ENCODE data around the gene KCNMA1. TPM values are rescaled to one million over a fixed set of nuclear protein-coding genes. Genes with fewer than 3 reads are reported as not detected.

KCNMA1 gene
- total RNA-seq, 1 donor from 2014 or later = 2.0 TPM

GRCh38 chr10:77553311-77553710, 84.3 kb downstream of the KCNMA1 start:
- ATAC-seq (ENCODE audit: poor library complexity) = no peak
- intact Hi-C loops (cut with DNase I) = no loop called here
- no peak for DNase-seq

DNA sequence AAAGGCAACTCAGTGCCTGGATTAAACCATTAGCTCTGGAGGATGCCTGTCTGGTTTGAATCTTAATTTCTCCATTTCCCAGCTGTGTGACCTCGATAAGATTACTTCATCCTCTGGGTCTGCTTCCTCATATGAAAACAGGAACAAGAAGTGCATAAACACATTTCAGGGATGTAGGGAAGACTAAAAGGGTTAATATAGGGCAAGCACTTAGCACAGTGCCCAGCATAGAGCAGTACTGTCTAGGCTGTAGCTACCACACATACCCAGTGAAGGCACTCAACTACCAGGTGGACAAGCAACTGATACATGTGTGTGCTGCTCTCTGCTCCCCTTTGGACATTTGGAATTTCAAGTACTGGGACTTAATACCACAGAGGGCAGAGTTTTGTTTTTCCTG, 85.4 kb downstream of the KCNMA1 start:
- intact Hi-C loops (cut with DNase I) = no loop called here
- peak; percentile 67 for ATAC-seq (ENCODE audit: poor library complexity)

DNA sequence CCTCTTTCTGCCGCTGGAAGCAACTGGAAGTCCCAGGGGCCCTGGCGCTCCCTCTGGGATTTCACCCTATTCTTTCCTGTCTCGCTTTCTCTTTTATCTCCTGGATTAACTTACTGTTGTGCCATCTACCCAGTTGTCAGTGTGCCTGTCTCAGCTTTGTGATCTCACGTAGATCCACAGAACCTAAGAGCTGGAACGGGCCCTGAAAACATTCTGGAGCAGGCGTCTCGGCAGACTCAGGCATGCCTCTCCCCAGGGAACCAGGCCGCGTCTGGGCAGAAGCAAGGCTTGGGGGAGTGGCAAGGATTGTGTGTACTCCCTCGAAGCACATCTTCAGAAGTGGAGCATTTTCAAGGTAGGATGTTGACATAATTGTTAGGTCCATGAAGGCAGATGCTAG, 87.2 kb downstream of the KCNMA1 start:
- DNase-seq = no peak
- intact Hi-C loops (cut with DNase I) = no loop called here
- ATAC-seq (ENCODE audit: poor library complexity) = no peak

More for the DNA sequence above, 85.4 kb downstream of the KCNMA1 start:
- DNase-seq = no peak

- ATAC-seq (ENCODE audit: poor library complexity) = no peak
- intact Hi-C loops (cut with DNase I) = no loop called here
- no peak for DNase-seq
Observed at GRCh38 chr10:77548671-77549070, 88.9 kb downstream of the KCNMA1 start.

DNA sequence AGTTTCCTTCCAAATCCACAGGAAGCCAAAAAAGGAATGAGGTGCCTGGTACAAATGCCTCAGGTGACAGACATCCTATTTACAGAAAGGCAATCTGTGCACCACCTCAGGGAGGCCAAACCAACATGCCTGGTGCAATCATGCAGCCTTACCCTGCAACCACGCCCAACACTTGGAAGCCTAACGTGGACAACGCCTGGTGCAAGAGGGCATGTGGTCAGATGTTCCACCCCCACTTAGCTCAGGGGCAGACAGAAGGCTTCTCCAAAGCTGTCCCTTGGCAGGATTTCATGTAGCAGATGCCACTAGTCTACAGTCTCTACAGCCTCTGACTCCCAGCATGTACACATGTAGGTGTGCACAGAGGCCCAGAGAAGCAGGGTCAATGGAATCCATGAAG, 89.5 kb downstream of the KCNMA1 start:
- intact Hi-C loops (cut with DNase I) = no loop called here
- peak; percentile 46 for ATAC-seq (ENCODE audit: poor library complexity)
- no peak for DNase-seq

DNA sequence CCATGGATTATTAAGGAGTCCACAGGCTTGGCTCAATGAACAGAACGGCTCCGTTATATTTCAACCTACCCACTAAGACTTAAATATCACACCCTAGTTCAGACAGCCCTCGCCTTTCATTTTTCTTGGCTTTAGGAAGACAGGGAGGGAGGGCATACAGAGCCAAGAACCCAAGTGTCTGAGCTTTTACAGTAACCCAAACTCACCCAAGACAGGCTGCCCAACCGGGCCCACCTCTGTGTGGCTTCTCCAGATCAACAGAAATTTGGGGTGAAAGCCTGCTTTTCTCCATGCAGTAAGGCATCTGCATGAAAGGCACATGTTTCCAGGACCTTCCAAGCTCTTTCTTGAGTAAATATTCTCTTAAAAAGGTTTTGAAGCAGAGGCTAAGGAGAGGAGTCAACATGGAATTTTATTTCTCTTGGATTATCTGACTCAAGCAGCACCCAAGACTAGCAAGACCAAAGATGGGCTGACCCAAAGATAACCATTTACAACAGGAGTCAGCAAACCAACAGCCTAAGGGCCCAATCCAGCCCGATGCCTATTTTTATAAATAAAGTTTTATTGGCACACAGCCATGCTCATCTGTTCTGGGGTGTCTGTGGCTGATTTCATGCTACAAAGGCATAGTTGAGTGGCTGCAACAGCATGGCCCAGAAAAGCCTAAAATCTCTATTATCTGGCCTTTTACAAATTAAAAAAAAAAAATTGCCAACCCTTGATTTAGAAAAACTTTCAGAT, 90.1 kb downstream of the KCNMA1 start:
- no peak for ATAC-seq (ENCODE audit: poor library complexity)
- intact Hi-C loops (cut with DNase I) = no loop called here
- DNase-seq = no peak

DNA sequence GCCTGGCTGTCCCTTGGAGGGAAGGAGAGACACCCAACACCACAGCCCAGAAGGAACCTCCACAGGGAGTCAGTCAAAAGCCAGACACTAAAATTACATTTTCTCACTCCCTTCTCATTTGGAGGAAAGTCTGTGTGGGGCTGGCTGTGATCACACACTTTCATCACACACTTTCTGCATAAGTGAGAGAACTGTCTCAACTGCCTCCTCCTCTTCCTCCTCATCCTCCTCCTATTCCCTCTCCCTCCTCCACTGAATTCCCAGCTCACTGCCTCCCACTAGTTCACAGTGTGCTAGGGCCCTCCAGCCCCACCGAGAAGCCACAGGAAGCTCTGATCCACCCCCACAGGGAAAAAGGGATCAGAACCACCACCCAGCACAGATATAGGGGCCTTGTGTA, 91.6 kb downstream of the KCNMA1 start:
- ATAC-seq (ENCODE audit: poor library complexity) = no peak
- no peak for DNase-seq
- intact Hi-C loops (cut with DNase I) = no loop called here

- intact Hi-C loops (cut with DNase I) = no loop called here
- DNase-seq = no peak
- ATAC-seq (ENCODE audit: poor library complexity) = no peak
Observed at GRCh38 chr10:77545585-77545984, 92.0 kb downstream of the KCNMA1 start.

DNA sequence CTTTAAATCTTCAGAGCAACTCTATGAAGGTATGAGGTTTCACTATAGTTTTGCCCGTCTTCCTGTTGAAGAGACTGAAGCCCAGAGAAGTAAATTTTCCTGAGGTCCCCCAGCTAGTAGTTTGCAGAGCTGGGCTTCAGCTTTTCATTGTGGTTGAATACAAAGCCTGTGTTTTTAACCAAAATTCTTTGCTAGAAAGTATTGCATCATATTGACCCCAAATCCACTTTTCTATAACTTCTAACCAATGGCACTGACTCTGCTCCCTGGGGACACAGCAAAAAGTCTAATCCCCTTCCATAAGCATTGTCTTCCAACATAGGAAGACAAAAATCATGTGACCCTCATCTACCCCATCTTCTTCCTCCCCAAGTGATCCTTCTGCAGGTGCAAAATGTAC, 93.0 kb downstream of the KCNMA1 start:
- no peak for ATAC-seq (ENCODE audit: poor library complexity)
- intact Hi-C loops (cut with DNase I) = no loop called here

GRCh38 chr10:77542710-77543259, 94.8 kb downstream of the KCNMA1 start:
- intact Hi-C loops (cut with DNase I) = no loop called here
- ATAC-seq (ENCODE audit: poor library complexity) = no peak
- no peak for DNase-seq

More for the DNA sequence above, 93.0 kb downstream of the KCNMA1 start:
- DNase-seq = no peak

DNA sequence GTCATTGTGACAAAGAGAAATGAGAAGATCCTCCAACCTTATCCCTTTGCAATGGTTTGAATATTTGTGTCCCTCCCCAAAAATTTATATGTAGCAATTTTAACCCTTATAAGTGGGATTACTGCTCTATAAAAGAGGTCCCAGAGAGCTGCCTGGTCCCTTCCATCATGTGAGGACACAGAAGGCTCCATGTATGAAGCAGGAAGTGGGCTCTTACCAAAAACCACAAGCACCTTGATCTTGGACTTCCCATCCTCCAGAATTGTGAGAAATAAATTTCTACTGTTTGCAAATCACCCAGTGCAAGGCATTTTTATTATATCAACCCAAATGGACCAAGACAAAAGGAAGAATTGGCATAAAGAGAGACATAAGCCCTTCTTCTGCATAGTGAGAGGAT, 95.7 kb downstream of the KCNMA1 start:
- intact Hi-C loops (cut with DNase I) = no loop called here
- DNase-seq = no peak
- ATAC-seq (ENCODE audit: poor library complexity) = no peak

GRCh38 chr10:77541247-77541646, 96.4 kb downstream of the KCNMA1 start:
- intact Hi-C loops (cut with DNase I) = no loop called here
- no peak for DNase-seq
- ATAC-seq (ENCODE audit: poor library complexity) = no peak

DNA sequence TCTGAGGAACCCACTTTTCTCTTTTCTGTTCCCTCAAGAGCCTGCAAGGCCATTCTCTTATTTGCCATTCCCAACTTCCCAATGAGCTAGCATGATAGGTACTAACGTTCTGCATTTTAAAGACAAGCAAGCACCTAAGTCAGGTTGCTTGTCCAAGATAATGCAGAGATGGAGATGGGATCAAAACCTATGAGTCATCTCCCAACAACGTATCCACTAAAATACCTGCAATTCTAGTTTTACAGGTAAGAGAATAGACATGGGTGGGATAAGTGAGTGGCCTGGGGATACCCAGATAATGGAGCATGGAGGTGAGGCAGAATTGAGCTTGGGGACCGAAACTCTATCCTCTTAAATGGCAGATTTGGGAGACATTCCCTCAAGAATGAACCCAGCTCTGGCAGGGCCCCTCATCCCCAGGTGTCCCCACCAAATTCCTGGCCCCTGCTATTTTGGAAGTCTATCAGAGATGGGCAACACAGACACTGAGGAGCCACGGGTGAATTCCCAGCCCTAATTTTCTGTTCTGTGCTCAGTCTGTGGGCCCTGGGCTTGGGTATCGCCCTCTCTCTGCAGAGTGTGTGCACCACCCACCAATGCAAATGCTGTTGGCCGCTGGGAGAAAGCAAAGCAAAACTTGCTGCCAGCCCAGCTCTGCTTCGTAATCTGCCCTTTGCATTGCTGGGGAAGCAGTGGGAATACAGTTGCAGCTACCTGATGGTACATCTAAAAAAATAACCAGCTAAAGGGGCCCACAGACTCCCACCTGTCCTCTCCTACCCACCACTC, 98.3 kb downstream of the KCNMA1 start:
- DNase-seq (no peak), ATAC-seq (ENCODE audit: poor library complexity) (no peak)
- intact Hi-C loops (cut with DNase I) = no loop called here

GRCh38 chr10:77537720-77538373, 99.8 kb downstream of the KCNMA1 start:
- ATAC-seq (ENCODE audit: poor library complexity) (no peak), DNase-seq (no peak)
- intact Hi-C loops (cut with DNase I) = no loop called here

DNA sequence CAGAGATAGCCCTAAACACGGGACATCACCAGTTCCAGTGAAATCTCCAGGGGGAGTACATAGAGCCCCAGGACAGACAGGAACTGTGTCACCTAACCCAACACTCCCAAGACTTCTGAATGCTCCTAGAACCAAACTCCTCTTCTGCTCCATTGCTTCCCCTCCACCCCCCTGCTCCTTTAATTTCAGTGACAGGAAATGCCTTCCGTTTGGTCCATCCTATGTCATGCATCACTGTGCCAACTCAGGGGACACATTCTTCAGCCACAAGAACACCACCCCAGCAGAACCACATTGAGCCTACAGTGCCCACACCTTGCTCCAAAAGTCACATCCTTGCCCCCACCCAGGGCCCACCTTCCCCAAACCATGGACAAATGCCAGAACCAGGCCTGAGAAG, 100.5 kb downstream of the KCNMA1 start:
- ATAC-seq (ENCODE audit: poor library complexity) (no peak), DNase-seq (no peak)
- intact Hi-C loops (cut with DNase I) = no loop called here

DNA sequence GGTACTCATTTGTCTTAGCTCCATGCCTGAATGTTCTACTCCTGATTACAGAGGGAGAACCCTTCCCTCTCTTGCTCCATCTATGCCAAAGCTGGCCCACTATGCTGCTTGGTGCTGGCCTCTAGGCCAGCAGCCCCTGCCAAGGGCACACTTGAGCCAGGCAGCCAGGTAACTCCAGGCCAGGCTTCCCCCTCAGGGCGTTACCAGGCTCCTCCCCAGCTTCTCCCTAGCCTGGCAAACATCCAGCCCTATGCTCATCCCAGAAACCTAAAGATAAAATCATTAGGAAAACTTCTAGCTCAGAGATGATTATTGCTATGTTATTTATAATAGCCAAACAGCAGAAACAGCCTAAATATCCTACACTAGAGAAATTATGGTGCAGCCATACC, 103.7 kb downstream of the KCNMA1 start:
- DNase-seq (no peak), ATAC-seq (ENCODE audit: poor library complexity) (no peak)
- intact Hi-C loops (cut with DNase I) = no loop called here

DNA sequence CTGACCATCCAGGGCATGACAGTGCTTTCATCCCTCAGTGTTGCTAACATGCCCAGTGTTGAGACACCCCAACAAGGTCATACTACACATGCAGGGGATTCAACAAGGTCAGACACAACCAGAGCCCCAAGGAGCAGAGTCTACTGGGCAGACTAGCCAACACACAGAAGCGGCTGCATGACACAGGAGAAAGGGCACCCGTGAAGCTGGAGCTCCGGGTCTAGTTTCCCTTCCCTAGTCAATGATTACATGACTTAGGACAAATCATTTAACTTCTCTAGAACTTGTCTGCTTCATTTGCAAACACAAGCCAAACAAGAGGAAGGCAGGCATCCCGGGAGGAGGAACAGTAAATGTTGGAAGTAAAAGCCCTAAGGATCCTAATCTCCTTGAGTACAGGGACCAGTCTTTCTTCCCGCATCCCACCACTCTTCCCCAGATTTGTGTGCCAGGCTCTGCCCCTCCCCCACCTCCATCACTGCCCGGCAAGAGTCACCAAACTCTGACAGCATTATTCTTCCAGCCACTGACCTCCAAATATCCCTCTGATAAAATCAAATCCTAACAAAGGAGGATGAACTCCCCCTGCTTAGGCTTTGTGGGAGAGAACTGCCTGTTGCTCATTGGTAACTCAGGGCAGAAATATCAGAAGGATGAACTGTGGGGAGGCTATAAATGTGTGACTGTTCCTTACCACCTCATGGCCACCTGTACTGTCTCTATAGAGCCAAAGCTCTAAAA, 104.3 kb downstream of the KCNMA1 start:
- DNase-seq (no peak), ATAC-seq (ENCODE audit: poor library complexity) (peak; percentile 44)
- intact Hi-C loops (cut with DNase I) = no loop called here

DNA sequence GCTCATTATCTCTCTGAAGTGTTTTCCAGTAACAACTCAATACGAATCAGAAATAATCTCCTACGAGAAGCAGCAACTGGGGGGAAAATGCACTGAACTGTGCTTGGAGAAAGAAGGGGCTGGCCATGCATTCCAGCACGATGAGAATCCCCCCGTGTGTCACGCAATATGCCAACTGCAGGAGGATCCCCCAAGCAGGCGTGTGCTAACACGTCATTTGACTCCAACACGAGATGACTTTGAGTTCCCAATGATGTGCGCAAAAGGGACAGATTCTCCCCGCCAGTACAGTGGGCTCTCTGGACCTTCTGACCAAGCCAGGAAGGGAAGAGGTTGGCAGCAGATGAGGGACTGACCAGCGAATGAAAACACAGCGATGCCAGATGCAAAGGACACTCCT, 105.5 kb downstream of the KCNMA1 start:
- intact Hi-C loops (cut with DNase I) = no loop called here
- DNase-seq (no peak), ATAC-seq (ENCODE audit: poor library complexity) (no peak)

DNA sequence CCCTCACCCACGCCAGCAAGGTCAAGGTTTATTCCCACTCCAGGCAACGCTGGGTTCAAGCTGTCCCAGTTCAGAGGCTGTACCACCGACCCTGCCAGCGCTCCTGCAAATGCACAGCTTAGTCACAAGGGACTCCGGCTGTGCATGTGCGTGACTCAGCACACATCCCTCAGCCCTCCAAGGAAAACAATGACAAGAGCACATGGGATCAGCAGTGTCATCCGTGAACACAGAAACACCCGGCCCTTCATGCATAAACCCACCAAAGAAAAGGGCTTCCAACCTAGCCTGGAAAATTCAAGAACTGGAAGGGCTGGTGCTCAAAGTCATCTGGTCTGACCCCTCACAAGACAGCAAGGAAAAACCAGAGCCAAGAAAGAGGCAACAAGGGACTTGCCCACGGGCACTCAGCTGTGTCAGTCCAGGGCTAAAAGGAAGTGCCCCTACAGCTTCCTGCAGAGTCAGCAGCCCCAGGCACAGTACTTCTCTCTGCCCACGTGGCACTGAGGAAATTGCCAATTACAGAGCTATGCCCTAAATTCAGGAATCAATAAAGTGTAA, 106.1 kb downstream of the KCNMA1 start:
- intact Hi-C loops (cut with DNase I) = no loop called here
- DNase-seq = peak; percentile 61
- ATAC-seq (ENCODE audit: poor library complexity) = peak; percentile 78
